Mammary epithelial cell (primary cell): Measurements from ENCODE around the gene GPC1.

Experiments used
- EZH2 ChIP-seq: IDR thresholded peaks from 2 replicates; pipeline ENCODE4 v1.6.1; 2012; ENCODE audit warnings: low read length, inconsistent platforms, borderline replicate concordance
- TF ChIP-seq, protein P1 (sequence below), 2 donors: IDR thresholded peaks in 1 of 2; conservative IDR thresholded peaks in 1 of 2; 2 replicates each; pipeline ENCODE4 v1.5.1; 2011 to 2012; ENCODE audit warnings: inconsistent platforms in 2 of 2, low read length in 2 of 2, mild to moderate bottlenecking in 2 of 2, control low read depth in 1 of 2, low read depth in 1 of 2; ENCODE audit not compliant: insufficient read depth in 1 of 2; ENCODE audit errors: extremely low read depth in 1 of 2

DNA sequence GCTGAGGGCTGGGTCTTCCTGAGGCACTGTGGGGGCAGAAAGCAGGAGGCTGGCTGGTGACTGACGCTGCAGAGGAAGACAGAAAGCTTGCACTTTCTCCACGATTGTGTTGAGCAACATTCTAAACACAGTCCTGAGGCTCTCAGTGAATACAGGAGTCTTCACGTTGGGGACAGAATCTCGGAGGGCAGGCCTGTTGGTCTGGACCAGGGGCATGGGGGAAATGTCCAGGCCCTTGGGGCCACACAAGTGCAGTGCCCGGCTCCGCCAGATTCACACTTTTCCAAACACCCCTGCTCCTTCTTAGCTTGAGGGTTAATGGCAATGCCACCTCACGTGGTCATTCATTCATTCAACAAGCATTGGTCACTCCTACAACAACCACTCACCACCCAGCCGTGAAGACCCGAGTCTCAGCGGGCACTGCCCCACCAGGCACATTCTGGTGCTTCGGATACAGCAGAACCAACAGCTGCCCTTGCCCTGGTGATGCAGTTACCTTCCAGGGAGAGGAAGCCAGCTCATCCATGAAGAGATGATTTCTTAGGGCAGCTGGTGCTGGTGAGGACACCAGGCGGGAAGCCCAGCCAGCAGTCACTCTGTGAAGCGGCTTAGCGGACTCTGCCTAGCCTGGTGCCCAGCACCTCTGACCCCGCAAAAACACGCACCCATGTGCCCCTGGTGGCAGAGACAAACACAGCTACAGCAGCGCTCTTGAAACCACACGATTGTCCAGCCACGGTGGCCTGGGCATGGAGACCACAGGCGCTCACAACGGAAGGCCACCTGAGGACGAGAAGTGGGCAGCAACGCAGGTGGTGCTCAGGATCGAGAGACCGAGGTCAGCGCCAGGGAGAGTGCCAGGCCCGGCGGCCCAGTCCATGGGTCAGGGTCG lies 10.9 kb upstream of the GPC1 start:
- TF ChIP-seq, protein P1, sequence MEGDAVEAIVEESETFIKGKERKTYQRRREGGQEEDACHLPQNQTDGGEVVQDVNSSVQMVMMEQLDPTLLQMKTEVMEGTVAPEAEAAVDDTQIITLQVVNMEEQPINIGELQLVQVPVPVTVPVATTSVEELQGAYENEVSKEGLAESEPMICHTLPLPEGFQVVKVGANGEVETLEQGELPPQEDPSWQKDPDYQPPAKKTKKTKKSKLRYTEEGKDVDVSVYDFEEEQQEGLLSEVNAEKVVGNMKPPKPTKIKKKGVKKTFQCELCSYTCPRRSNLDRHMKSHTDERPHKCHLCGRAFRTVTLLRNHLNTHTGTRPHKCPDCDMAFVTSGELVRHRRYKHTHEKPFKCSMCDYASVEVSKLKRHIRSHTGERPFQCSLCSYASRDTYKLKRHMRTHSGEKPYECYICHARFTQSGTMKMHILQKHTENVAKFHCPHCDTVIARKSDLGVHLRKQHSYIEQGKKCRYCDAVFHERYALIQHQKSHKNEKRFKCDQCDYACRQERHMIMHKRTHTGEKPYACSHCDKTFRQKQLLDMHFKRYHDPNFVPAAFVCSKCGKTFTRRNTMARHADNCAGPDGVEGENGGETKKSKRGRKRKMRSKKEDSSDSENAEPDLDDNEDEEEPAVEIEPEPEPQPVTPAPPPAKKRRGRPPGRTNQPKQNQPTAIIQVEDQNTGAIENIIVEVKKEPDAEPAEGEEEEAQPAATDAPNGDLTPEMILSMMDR (conservative IDR thresholded peaks at IDR 0.05 in 1 of 2, IDR thresholded peaks at IDR 0.05 in 1 of 2; ENCODE audit: extremely low read depth in 1 of 2, insufficient read depth in 1 of 2, low read depth in 1 of 2, low read length in 2 of 2), result no peak
- TF ChIP-seq EZH2, result no peak
